WERI-Rb-1 (cell line): ENCODE results near the gene TNFRSF25.

Source experiments
- DNase-seq: peaks from one replicate; pipeline ENCODE4 v3.0.0-alpha.2; 2020
- H3K27ac ChIP-seq: fragments of 250-450 bp; sonication (Bioruptor Pico); 2 replicates; pipeline ENCODE4 v1.5.1; 2020; ENCODE audit warnings: mild to moderate bottlenecking, moderate library complexity
- H3K27me3 ChIP-seq: fragments of 250-450 bp; sonication (Bioruptor Pico); 2 replicates; pipeline ENCODE4 v1.5.1; 2021; ENCODE audit warnings: mild to moderate bottlenecking, low read depth, moderate library complexity; ENCODE audit not compliant: insufficient read depth, severe bottlenecking
- H3K36me3 ChIP-seq: fragments of 250-450 bp; sonication (Bioruptor Pico); 2 replicates; pipeline ENCODE4 v1.5.1; 2020; ENCODE audit warnings: mild to moderate bottlenecking, moderate library complexity
- H3K4me3 ChIP-seq: 2 replicates; pipeline ENCODE4 v1.5.1; 2011; ENCODE audit warnings: low read depth, mild to moderate bottlenecking, control low read depth, low read length
- H3K9me3 ChIP-seq: fragments of 250-450 bp; sonication (Bioruptor Pico); 2 replicates; pipeline ENCODE4 v1.5.1; 2021; ENCODE audit warnings: mild to moderate bottlenecking, moderate library complexity; ENCODE audit not compliant: severe bottlenecking
- CTCF ChIP-seq: IDR thresholded peaks from 2 replicates; pipeline ENCODE4 v1.5.1; 2011; ENCODE audit warnings: low read depth, mild to moderate bottlenecking, control low read depth, inconsistent platforms, low read length

TNFRSF25 gene

GRCh38 chr1:6505367-6506209 is 39.6 kb upstream of the TNFRSF25 start:
- H3K36me3 ChIP-seq: no peaks in the 10 kb centered on the region
- no peak for TF ChIP-seq CTCF
- H3K27ac ChIP-seq: no peak overlapping the region
- H3K27me3 ChIP-seq: no peaks in the 10 kb centered on the region
- DNase-seq: no peak
- no peaks in the 10 kb centered on the region for H3K9me3 ChIP-seq
- no peak overlapping the region for H3K4me3 ChIP-seq

- TF ChIP-seq CTCF: no peak
- no peaks in the 10 kb centered on the region for H3K27me3 ChIP-seq
- H3K36me3 ChIP-seq: no peaks in the 10 kb centered on the region
- H3K27ac ChIP-seq: no peak overlapping the region
- no peak for DNase-seq
- no peaks in the 10 kb centered on the region for H3K9me3 ChIP-seq
- no peak overlapping the region for H3K4me3 ChIP-seq
Observed at GRCh38 chr1:6504887-6505286, 38.9 kb upstream of the TNFRSF25 start.

GRCh38 chr1:6503884-6504602 is 38.1 kb upstream of the TNFRSF25 start:
- no peak overlapping the region for H3K4me3 ChIP-seq
- no peaks in the 10 kb centered on the region for H3K27me3 ChIP-seq
- no peaks in the 10 kb centered on the region for H3K36me3 ChIP-seq
- no peaks in the 10 kb centered on the region for H3K9me3 ChIP-seq
- TF ChIP-seq CTCF: no peak
- no peak overlapping the region for H3K27ac ChIP-seq
- no peak for DNase-seq

- no peaks in the 10 kb centered on the region for H3K27me3 ChIP-seq
- H3K36me3 ChIP-seq: no peaks in the 10 kb centered on the region
- TF ChIP-seq CTCF: no peak
- no peaks in the 10 kb centered on the region for H3K9me3 ChIP-seq
- no peak overlapping the region for H3K4me3 ChIP-seq
- H3K27ac ChIP-seq: no peak overlapping the region
- no peak for DNase-seq
Observed at GRCh38 chr1:6502000-6502891, 36.3 kb upstream of the TNFRSF25 start.

- TF ChIP-seq CTCF: no peak
- Histone ChIP-seq H3K36me3 (no peaks in the 10 kb centered on the region), H3K27me3 (no peaks in the 10 kb centered on the region), H3K27ac (no peak overlapping the region), H3K4me3 (no peak overlapping the region), H3K9me3 (no peaks in the 10 kb centered on the region)
- DNase-seq: no peak
Observed at GRCh38 chr1:6501279-6501813, 35.4 kb upstream of the TNFRSF25 start.
